Measurements from ENCODE around the gene ABCD4. TPM values are rescaled to one million over a fixed set of nuclear protein-coding genes. Genes with fewer than 3 reads are reported as not detected.

Gene ABCD4
- total RNA-seq (2014; rRNA removed; shearing (Covaris generic)) = 24.6 and 33.5 TPM in 2 replicates

GRCh38 chr14:74302634-74303569 lies at the start of gene ABCD4:
Gene ABCD4 (minus strand): TSS chr14:74302934. CDS start chr14:74302912, 22 bp downstream.

GRCh38 chr14:74348241-74348734 lies 45.6 kb upstream of the ABCD4 start, which contains the start of gene VRTN:
Gene VRTN (plus strand): TSS chr14:74348471. CDS start chr14:74356784, 8,313 bp downstream.

GRCh38 chr14:74238974-74239847 lies 63.5 kb downstream of the ABCD4 start, which contains the start of gene VSX2:
Gene VSX2 (plus strand): TSS chr14:74239449. CDS start chr14:74239562, 113 bp downstream.

Other genes starting within 250 kb of the ABCD4 start
- gene ALDH6A1, start 218.5 kb downstream of the ABCD4 start, total RNA-seq (2014; rRNA removed; shearing (Covaris generic)) = 5.4 and 7.6 TPM in 2 replicates
- 6.7 and 6.8 TPM in 2 replicates for gene LIN52, start 218.0 kb downstream of the ABCD4 start, total RNA-seq (2014; rRNA removed; shearing (Covaris generic))
- not detected in 2 replicates for gene VSX2, start 63.5 kb downstream of the ABCD4 start, total RNA-seq (2014; rRNA removed; shearing (Covaris generic))
- gene VRTN, start 45.5 kb upstream of the ABCD4 start, total RNA-seq (2014; rRNA removed; shearing (Covaris generic)) = not detected in 2 replicates
- 0.03 TPM in 1 of 2 replicates, not detected in the other for gene SYNDIG1L, start 123.3 kb upstream of the ABCD4 start, total RNA-seq (2014; rRNA removed; shearing (Covaris generic))
- 152 and 159 TPM in 2 replicates for gene NPC2, start 190.4 kb upstream of the ABCD4 start, total RNA-seq (2014; rRNA removed; shearing (Covaris generic))
- gene ISCA2, start 190.8 kb upstream of the ABCD4 start, total RNA-seq (2014; rRNA removed; shearing (Covaris generic)) = 16.6 and 16.7 TPM in 2 replicates